HepG2 (cell line): ENCODE results near the gene USE1. TPM values are rescaled to one million over a fixed set of nuclear protein-coding genes. Genes with fewer than 3 reads are reported as not detected.
A peak's percentile ranks its signal among the peaks of the same experiment; 100 is the strongest.

ENCODE experiments used
- CC2D1A ChIP-seq: sonication (generic); formaldehyde crosslinking; IDR thresholded peaks from 2 replicates; pipeline ENCODE4 v1.8.1; 2023; ENCODE audit warnings: mild to moderate bottlenecking, missing genetic modification reagents
- CENPX ChIP-seq: sonication (generic); formaldehyde crosslinking; IDR thresholded peaks from 2 replicates; pipeline ENCODE4 v1.9.0; 2021; ENCODE audit warnings: mild to moderate bottlenecking, missing genetic modification reagents, moderate library complexity
- E2F1 ChIP-seq: sonication (generic); formaldehyde crosslinking; IDR thresholded peaks from 2 replicates; pipeline ENCODE4 v1.5.0; 2020; ENCODE audit warnings: missing genetic modification reagents
- KDM2A ChIP-seq: sonication (generic); formaldehyde crosslinking; IDR thresholded peaks from 2 replicates; pipeline ENCODE4 v1.4.0; 2020; ENCODE audit warnings: low read depth, missing genetic modification reagents, borderline replicate concordance
- ZBTB40 ChIP-seq, 2 experiments: fragments of 450-650 bp in 1 of 2; sonication (generic) in 1 of 2; formaldehyde crosslinking in 1 of 2; IDR thresholded peaks; 2 replicates each; pipeline versions ENCODE4 v1.6.1 to v1.8.0; 2016 to 2022; ENCODE audit warnings: antibody characterized with exemption in 1 of 2, mild to moderate bottlenecking in 1 of 2, missing genetic modification reagents in 1 of 2
- ZHX2 ChIP-seq, 2 experiments: sonication (generic) in 1 of 2; formaldehyde crosslinking in 1 of 2; IDR thresholded peaks; 2 replicates each; pipeline versions ENCODE4 v1.6.1 to v1.9.0; 2014 to 2022; ENCODE audit warnings: antibody characterized with exemption in 1 of 2, borderline replicate concordance in 1 of 2, inconsistent platforms in 1 of 2, low read depth in 1 of 2, missing genetic modification reagents in 1 of 2
- polyA plus RNA-seq, 8 experiments: library from polyadenylated mRNA; depleted of rRNA in 3 of 8; stranded (reverse) in 7 of 8; unstranded in 1 of 8; fragments of >200 nt; fragmentation: Illumina TruSeq in 4 of 8; extraction: Trizol in 4 of 8; gene quantifications; 2 replicates each; pipeline versions ENCODE4 v1.2.1 to v1.2.3, GENCODE V29; 2011 to 2016; ENCODE audit warnings: low read depth in 4 of 8, missing spikeins in 1 of 8, mixed read lengths in 1 of 8; ENCODE audit not compliant: insufficient read depth in 1 of 8
- total RNA-seq, 5 experiments: library from RNA; depleted of rRNA; stranded (reverse); fragments of >200 nt; fragmentation: Illumina TruSeq; extraction: Trizol; gene quantifications; 2 replicates each; pipeline ENCODE4 v1.2.3, GENCODE V29; 2016; ENCODE audit warnings: low read depth in 1 of 5

The USE1 gene
- total and polyA plus RNA-seq, 2 of the 13 experiments (the other 11 are each of a cell fraction or from before 2014, with no cell fraction given): 9.9 to 17.6 TPM

- TF ChIP-seq ZHX2 (IDR thresholded peaks at IDR 0.05; ENCODE audit: low read depth) (peak; percentile 88), ZHX2 (CRISPR knock-in tag; IDR thresholded peaks at IDR 0.05; ENCODE audit: borderline replicate concordance) (no peak), E2F1 (CRISPR knock-in tag) (no peak), ZBTB40 (IDR thresholded peaks at IDR 0.05) (peak; percentile 46; the same call in 1 of the 2 replicates), ZBTB40 (CRISPR knock-in tag; IDR thresholded peaks at IDR 0.05) (no peak), KDM2A (CRISPR knock-in tag) (peak; percentile 67; the same call in 1 of the 2 replicates), CENPX (CRISPR knock-in tag) (no peak), CC2D1A (CRISPR knock-in tag) (0 out of 2 replicates have a peak, but pooled peaks have one; percentile 21)
Observed at GRCh38 chr19:17266975-17267788, 52.0 kb downstream of the USE1 start, which contains the start of gene BABAM1 (continued).
